Mucosa of descending colon (tissue), 3 donors: ENCODE results near the gene LRP5. TPM values are rescaled to one million over a fixed set of nuclear protein-coding genes. Genes with fewer than 3 reads are reported as not detected.
A peak's percentile ranks its signal among the peaks of the same experiment; 100 is the strongest.

ENCODE experiments used
- ATAC-seq: fragments of 200-7000 bp; cut with Tn5 transposase; one replicate; pipeline ENCODE4 v1.9.1; 2020; ENCODE audit warnings: mild to moderate bottlenecking, moderate library complexity
- DNase-seq, 3 donors: peaks; one replicate each; pipeline ENCODE4 v3.0.0-alpha.2; 2020
- H3K36me3 ChIP-seq: fragments of 200-600 bp; one replicate; pipeline ENCODE4 v1.8.0; 2021; ENCODE audit warnings: low read depth, mild to moderate bottlenecking
- H3K4me1 ChIP-seq: fragments of 200-600 bp; one replicate; pipeline ENCODE4 v1.8.0; 2021; ENCODE audit warnings: low read depth, mild to moderate bottlenecking
- H3K4me3 ChIP-seq: fragments of 200-600 bp; one replicate; pipeline ENCODE4 v1.8.0; 2021; ENCODE audit warnings: mild to moderate bottlenecking
- H3K9me3 ChIP-seq: fragments of 200-600 bp; one replicate; pipeline ENCODE4 v1.8.0; 2021; ENCODE audit warnings: mild to moderate bottlenecking
- intact Hi-C, 2 donors: fragments of 100-400 bp; cut with DNase I in 1 of 2; cut with micrococcal nuclease in 1 of 2; formaldehyde crosslinking; loops; one replicate each; pipeline versions ENCODE4 v1.11.0 to v1.11.1; 2022; cut with DNase I, micrococcal nuclease
- total RNA-seq, 3 donors: library from RNA; stranded (reverse); fragmentation: NEBNext Ultra II Directional in 2 of 3; extraction: Animal tissue kit (Norgen Biotek cat#: 25700) in 2 of 3; gene quantifications; one replicate each; pipeline versions ENCODE4 v1.2.1 to v1.2.4, GENCODE V29; 2021 to 2023
- TF ChIP-seq, protein P1 (sequence below): fragments of 200-600 bp; IDR thresholded peaks from one replicate; pipeline ENCODE4 v1.8.0; 2022; ENCODE audit warnings: antibody characterized with exemption, mild to moderate bottlenecking
- donor health status: DM: no; HTN: no; CAD: no; lungs with moderate emphysema.
- donor health status: DM: no; HTN: no; CAD: no.
- donor health status: DM: no; HTN: yes; CAD: no.

The LRP5 gene
- total RNA-seq, 3 donors from 2014 or later: 83.7 to 113 (median 103) TPM

DNA sequence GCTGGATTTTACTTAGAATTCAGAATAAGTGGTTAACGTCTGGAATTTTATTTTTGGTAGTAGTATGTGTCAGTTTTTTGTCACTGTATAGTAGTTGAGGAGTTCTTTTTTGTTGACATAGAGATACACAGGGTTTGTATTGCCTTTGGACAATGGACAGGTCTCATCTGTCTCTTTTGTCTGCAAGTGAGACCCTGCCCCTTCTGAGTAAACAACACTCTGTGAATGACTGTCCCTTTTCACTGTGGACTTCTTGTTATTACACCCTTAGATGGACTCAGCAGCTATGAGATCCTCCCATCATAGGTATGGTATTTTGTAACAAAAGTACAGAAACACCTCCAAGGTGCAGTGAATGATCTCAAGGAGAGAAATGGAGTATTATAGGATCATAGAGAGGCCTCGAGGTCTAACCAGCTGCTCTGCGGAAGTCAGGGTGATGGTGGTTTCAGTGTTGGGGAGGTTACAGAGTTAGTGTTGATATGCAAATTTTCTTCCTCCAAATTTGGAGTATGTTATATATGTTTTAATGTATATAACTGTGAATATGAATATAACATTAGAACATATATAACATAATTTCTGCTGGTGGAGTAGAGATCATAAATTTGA, 155.9 kb downstream of the LRP5 start:
- DNase-seq (no peak), ATAC-seq (peak; percentile 9)
- Histone ChIP-seq H3K36me3 (no peaks in the 10 kb centered on the region), H3K9me3 (no peaks in the 10 kb centered on the region), H3K4me1 (peaks cover 45% of the 10 kb centered on the region), H3K4me3 (no peak overlapping the region)
- intact Hi-C loops: no loop called here
- TF ChIP-seq, protein P1, sequence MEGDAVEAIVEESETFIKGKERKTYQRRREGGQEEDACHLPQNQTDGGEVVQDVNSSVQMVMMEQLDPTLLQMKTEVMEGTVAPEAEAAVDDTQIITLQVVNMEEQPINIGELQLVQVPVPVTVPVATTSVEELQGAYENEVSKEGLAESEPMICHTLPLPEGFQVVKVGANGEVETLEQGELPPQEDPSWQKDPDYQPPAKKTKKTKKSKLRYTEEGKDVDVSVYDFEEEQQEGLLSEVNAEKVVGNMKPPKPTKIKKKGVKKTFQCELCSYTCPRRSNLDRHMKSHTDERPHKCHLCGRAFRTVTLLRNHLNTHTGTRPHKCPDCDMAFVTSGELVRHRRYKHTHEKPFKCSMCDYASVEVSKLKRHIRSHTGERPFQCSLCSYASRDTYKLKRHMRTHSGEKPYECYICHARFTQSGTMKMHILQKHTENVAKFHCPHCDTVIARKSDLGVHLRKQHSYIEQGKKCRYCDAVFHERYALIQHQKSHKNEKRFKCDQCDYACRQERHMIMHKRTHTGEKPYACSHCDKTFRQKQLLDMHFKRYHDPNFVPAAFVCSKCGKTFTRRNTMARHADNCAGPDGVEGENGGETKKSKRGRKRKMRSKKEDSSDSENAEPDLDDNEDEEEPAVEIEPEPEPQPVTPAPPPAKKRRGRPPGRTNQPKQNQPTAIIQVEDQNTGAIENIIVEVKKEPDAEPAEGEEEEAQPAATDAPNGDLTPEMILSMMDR: no peak

DNA sequence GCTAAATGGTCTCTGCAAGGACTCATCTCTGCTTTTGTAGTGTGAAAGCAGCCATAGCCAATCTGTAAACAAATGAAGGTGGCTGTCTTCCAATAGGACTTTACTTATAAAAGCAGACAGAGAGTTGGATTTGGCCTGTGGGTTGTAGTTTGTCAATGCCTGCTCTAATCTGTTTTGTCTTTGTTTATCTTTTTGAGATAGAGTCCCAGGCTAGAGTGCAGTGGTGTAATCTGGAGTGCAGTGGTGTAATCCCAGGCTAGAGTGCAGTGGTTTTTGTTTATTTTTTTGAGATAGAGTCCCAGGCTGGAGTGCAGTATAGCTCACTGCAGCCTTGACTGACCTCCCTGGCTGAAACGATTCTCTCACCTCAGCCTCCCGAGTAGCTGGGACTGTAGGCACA, 156.7 kb downstream of the LRP5 start:
- peak; percentile 35 for ATAC-seq
- intact Hi-C loops: no loop called here
- Histone ChIP-seq H3K4me3 (no peak overlapping the region), H3K9me3 (no peaks in the 10 kb centered on the region), H3K36me3 (no peaks in the 10 kb centered on the region), H3K4me1 (peaks cover 49% of the 10 kb centered on the region)
- DNase-seq: no peak
- TF ChIP-seq, protein P1: no peak

DNA sequence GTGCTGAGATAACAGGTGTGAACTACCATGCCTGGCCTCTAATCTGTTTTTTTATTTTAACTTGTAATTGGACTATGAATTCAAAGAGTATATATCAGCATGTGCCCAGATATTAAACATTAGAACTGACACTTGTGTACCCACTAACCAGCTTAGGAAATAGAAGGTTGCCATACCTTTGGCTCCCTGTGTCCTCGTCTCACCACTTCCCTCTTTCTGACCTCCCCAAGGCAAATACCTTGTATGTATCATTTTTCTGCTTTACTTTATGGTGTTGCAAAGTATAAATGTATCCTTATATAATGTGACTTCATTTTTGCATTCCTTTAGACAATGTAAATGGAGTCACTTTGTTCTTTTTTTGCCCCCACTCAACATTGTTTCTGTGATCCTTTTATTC, 157.3 kb downstream of the LRP5 start:
- TF ChIP-seq, protein P1: no peak
- no peak for ATAC-seq
- Histone ChIP-seq H3K4me3 (no peak overlapping the region), H3K9me3 (no peaks in the 10 kb centered on the region), H3K4me1 (peaks cover 50% of the 10 kb centered on the region), H3K36me3 (no peaks in the 10 kb centered on the region)
- intact Hi-C loops: no loop called here
- DNase-seq: no peak

DNA sequence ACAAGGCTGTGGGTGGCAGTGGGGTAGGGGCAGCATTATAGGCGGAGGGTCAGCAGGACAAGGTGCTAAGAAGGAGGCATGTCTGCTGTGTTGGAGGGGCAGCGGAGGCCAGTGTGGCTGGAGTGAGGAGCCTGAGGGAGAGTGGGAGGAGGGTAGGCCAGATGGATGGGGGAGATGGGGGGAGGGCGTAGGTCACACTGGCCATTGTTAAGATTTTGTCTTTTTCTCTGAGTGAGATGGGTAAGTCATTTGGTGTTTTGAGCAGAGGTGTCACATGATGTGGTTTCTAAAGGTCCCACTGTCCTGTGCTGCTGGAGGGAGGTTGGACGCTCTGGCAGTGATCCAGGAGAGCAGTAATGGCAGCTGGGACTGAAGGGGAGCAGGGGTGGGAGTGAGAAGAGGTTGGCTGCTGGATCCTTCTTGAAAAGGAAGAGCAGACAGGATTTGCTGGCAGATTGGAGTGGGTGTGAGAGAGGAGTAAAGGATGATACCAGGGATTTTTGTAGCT, 158.0 kb downstream of the LRP5 start:
- H3K4me1 ChIP-seq: peaks cover 50% of the 10 kb centered on the region

DNA sequence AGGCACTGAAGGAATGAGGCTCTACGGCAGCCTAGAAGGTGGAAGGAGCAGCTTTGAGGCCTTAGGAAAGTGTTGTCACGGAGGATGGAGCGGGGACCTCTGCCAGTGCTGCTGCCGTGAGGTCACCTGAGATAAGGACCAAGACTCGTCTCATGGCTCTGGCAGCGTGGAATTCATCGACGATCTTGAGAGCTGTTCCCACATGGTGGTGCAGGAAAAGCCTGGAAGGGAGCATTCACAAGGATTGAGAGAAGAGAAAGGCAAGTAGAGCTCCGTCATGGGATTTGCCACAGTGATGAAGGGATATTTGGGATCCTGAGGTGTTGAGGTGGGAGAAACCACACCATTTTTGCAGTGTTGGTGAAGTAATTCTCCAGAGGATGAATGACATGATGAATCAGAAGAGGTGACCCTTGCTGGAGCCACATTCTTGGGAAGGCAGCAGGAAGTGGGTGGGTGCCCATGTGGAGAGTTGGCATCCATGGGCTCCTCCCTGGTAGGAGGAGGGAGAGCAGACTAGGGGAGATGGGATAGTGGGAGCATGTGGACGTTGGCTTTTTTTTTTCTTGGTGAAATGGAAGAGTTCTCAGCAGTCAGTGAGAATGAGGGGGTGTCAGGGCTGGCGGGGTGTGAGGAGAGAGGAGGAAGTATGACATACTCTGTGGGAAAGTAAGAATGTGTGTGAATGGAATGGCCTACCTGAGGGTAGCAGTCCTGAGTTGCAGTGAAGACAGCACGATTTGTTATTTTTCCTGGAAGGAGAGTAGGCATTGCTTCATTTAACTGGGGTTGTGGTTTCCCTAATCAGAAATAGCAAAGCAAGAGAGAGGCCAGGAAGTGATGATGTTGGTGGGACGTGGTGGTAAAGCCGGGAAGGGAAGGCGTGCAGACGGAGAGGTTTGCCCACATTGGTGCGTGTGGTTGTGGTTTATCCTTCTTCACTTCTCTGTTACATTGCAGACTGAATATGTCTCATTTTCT, 159.3 kb downstream of the LRP5 start:
- Histone ChIP-seq H3K4me1 (peaks cover 50% of the 10 kb centered on the region), H3K36me3 (no peaks in the 10 kb centered on the region), H3K4me3 (no peak overlapping the region), H3K9me3 (no peaks in the 10 kb centered on the region)
- ATAC-seq: peak; percentile 31
- DNase-seq: no peak
- TF ChIP-seq, protein P1: no peak
- intact Hi-C loops: no loop called here

More for the DNA sequence above, 158.0 kb downstream of the LRP5 start:
- no peaks in the 10 kb centered on the region for H3K36me3 ChIP-seq
- TF ChIP-seq, protein P1: no peak
- H3K4me3 ChIP-seq: no peak overlapping the region
- intact Hi-C loops: no loop called here
- no peak for ATAC-seq
- H3K9me3 ChIP-seq: no peaks in the 10 kb centered on the region
- no peak for DNase-seq
